TTC549 (cell line): ENCODE results near the gene CROCC2.

Source experiments
- FAIRE-seq: peaks from 2 replicates; lab custom pipeline; 2012; peaks lifted over from hg19 to GRCh38; lab: Jason Lieb, UNC

CROCC2 gene

GRCh38 chr2:240891492-240892340 lies 14.4 kb upstream of the CROCC2 start:
- no peak for FAIRE-seq

DNA sequence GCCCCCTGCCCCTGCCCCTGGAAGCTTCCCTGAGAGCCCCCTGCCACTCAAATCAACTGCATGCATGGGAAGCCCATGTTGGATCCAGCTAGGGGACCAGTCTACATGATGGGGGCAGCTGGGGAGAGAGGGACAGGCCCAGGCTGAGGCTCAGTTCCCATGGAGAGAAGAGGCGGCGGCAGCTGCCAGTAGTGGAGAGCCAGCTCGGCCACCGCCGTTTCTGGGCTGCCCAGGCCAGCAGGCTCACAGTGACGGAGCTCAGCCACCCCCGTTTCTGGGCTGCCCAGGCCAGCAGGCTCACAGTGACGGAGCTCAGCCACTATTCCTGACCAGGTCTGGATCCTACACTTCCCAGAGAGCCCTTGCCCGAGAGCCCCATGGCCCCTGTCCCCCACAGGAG lies 13.8 kb upstream of the CROCC2 start:
- FAIRE-seq: no peak

DNA sequence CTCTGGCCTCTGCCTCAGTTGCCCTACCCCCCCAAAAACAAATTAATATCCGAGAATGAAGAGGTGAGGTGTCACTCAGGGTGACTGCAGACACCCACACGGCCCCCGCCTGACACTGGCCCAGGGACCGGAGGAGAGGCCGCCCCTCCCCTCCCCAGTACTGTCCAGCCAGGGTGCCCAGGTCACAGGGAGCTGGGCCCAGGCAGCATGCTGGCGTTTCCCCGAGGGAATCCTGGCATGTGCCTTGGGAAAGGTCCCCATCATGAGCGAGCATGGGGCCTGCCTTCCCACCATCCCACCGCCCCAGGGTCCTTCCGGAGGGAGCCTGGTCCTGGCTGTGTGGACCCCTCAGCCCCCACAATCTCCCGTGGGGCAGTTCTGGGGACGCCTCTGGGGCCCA lies 13.2 kb upstream of the CROCC2 start:
- no peak for FAIRE-seq

GRCh38 chr2:240893363-240893844 lies 12.7 kb upstream of the CROCC2 start:
- FAIRE-seq: no peak

- no peak for FAIRE-seq
Measured at GRCh38 chr2:240894006-240894405, 12.1 kb upstream of the CROCC2 start.

- FAIRE-seq: no peak
Measured at GRCh38 chr2:240894836-240895558, 11.1 kb upstream of the CROCC2 start.

- no peak for FAIRE-seq
Measured at GRCh38 chr2:240895656-240896388, 10.3 kb upstream of the CROCC2 start, which contains the start of gene MAB21L4. Gene MAB21L4 (minus strand): TSS chr2:240896156. CDS start chr2:240895997, 159 bp downstream.

DNA sequence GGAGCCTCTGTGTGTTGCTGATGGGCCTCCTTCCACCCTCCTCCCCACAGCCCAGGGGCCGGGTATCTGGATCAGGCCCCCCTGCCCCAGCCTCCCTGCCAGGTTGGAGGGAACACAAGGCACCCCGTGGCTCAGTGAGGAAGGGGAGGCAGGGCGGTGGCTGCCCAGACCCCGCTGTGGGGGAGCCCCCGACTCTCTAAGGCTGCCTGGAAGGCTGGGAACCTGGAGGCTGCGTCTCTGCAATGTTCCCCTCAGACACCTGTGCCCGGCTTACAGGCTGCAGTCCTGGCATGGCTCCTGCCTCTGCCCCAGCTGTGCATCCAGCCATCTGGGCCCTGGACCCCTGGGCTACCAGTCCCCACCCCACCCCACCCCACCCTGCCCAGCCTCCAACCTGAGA lies 9.7 kb upstream of the CROCC2 start:
- no peak for FAIRE-seq

GRCh38 chr2:240896871-240897692 lies 9.1 kb upstream of the CROCC2 start:
- FAIRE-seq: no peak

DNA sequence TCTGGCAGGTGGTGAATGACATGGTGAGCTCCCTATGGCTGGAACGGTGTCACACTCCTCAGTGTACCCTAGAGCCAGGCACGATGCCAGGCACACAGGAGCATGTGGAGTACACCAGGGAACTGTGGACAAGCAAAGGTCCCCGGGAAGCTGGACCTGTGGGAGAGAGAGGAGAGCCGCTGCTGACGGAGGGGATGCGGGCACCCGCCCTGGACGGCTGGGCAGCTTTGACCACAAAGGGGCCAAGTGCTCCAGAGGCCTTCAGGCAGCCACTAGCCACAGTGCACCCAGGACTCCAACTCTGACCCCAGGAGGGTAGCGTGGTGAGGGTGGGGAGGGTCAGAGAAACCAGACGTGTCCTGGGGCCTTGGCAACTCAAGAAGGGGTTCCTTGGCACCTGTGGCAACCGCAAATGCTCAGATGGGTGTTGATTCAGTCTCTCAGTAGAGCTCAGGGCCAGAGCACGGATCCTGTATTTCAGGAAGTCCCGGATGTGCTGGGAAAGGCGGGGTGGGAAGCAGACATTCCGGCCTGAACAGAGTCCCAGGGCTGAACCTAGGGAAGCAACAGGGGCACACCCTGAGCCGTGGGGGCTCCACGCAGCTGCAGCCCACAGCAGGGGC lies 7.9 kb upstream of the CROCC2 start:
- FAIRE-seq: no peak

DNA sequence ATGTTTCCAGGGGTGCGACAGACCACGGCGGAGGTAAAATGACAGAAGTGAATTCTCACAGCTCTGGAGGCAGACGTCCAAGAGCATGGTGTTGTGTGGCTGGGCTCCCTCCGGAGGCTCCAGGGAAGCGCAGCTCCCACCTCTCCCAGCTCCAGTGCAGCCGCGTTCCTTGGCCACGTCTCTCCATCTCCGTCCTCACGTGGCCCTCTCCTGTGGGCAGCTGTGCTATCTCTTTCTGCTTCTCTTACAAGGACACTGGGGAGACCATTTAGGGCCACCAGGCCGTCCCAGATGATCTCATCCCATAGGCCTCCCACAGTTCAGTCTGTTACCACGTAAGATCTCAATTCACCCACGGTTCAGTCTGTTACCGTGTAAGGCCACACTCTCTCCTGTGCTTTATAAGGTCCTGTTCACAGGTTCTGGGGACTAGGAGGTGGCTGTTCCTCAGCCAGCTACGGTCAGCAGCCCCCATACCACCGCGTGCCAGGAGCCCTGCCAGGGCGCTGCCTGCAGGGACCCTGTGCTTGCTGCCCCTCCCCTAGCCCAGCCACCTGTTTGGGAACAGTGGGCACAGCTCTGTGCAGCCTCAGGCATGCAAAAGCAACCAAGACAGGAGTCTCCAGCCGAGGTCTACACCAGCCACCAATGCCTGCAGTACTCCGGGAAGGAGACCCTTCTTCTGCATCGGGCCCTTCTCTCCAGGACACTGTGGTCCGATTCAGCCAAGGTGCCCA lies 7.2 kb upstream of the CROCC2 start:
- no peak for FAIRE-seq

GRCh38 chr2:240899468-240899865 lies 6.7 kb upstream of the CROCC2 start:
- FAIRE-seq: no peak

DNA sequence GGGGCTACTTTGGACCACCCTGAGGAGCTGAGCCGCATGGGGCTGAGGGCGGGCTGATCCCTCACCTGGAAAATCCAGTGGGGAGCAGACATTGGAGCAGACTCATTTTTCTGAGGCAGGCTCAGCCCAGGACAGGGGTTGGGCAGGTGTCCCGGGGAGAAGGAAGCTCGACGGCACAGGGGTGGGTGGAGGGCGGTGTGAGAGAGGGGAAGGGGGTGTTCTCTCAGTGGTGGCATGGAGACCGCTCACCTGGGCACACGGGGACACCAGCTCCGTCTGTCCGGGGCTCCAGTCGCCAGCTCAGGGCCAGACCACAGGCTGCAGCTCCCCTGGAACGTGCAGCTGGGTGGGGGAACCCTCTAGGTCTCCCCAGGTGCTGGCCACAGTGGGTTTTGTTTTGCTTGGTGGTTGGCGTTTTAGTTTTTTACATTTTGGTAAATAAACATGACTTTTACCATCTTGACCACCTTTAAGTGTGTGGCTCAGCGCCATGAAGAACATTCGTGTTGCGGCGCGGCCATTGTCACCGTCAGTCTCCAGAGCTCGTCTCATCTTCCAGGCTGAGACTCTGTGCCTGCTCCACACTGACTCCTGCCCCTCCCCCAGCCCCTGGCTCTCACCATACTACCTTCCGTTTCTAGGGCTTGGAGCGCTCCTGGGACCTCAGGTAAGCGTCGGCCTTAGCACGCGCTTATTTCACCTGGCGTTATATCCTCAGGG lies 5.8 kb upstream of the CROCC2 start:
- no peak for FAIRE-seq

GRCh38 chr2:240901986-240902614 lies 4.0 kb upstream of the CROCC2 start:
- no peak for FAIRE-seq

GRCh38 chr2:240902615-240903041 lies 3.5 kb upstream of the CROCC2 start:
- FAIRE-seq: no peak

GRCh38 chr2:240903191-240904060 lies 2.7 kb upstream of the CROCC2 start:
- no peak for FAIRE-seq

DNA sequence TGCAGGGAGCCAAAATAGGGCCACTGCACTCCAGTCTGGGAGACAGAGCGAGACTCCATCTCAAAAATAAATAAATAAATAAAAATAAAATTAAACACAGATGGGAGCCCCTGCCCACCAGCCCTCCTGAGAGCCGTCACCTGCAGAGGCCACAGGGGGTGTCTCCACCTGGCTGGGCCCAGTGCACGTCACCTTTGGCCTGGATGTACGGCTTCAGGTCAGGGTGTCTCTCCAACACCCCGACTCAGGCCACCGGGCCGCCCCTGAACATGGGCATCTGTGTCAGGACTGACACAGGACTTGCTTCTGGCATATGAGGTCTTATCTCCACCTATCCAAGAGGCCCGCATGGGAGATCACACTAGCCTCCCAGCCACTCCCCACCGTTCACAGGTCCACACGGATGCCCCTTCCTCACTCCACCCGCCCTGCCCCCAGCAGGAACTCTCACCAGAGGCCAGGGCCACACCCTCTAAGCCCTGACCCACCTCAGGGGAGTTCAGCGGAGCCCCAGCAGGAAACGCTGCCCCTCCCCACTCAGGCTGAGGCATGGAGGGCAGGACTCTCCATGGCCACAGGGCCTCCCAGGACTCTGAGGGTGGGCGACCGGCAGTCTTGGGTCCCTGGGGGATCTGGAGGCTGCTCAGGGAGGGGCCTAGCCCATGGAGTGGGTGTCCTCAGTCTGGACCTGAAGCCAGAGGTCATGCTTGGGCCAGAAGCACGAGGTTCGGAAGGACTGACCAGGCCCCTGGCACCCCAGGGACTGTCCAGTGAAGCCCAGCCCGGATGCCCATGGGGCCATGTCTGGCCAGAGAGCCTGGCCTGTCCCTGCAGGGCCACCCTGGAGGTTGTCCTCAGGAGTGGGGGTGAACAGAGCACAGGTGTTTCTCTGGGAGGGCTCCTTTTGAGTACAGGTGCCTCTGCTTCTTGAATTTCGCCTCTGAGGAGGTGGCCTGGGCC lies 1.6 kb upstream of the CROCC2 start:
- FAIRE-seq: no peak
